Testis (tissue), 2 donors: Measurements from ENCODE around the gene CALML3.

Experiments
- CTCF ChIP-seq, 3 experiments: fragments of 450-650 bp in 2 of 3; fragments of 200-600 bp in 1 of 3; sonication (generic) in 1 of 3; IDR thresholded peaks; one replicate each; pipeline ENCODE4 v1.5.1; 2016 to 2019; ENCODE audit warnings: antibody characterized with exemption in 3 of 3, mild to moderate bottlenecking in 2 of 3, moderate library complexity in 1 of 3
- POLR2A ChIP-seq: fragments of 450-650 bp; IDR thresholded peaks from one replicate; pipeline ENCODE4 v1.6.1; 2017; ENCODE audit warnings: antibody characterized with exemption, mild to moderate bottlenecking, moderate library complexity

- TF ChIP-seq CTCF (IDR thresholded peaks at IDR 0.05), result no peak
- TF ChIP-seq POLR2A, result no peak
These were observed 38.7 kb downstream of the CALML3 start for GRCh38 chr10:5563321-5563961.
